Measurements from ENCODE around the gene IL20. TPM values are rescaled to one million over a fixed set of nuclear protein-coding genes. Genes with fewer than 3 reads are reported as not detected.

The IL20 gene
- total and polyA plus RNA-seq, 10 of the 15 experiments (the other 5 are each of a cell fraction or from before 2014, with no cell fraction given), result 0.08 to 0.13 TPM; not detected in 8

DNA sequence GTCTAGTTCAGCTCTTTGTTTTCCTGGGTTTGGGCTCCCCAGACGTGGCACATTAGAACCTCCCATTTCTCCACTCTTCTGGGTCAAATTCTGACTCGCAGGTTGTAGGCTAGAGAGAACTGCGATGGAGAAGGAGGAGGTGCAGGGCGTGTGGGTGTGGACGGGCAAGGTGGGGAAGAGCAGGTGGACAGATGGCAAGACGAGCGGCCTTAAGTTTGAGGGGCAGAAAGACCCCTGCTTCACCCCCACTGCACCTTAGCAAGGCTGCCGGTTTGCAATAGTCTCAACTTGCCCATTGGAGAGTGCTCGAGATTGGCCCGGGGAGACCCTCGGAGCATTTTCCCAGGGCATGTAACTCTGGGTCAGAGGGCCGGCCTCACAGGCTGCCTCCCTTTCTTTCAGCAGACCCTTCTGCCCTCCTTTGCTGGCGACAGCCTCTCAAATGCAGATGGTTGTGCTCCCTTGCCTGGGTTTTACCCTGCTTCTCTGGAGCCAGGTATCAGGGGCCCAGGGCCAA is 33.5 kb downstream of the IL20 start:
- Histone ChIP-seq H3K9me3 (replicated peaks; ENCODE audit: control insufficient read depth, insufficient read depth, low read length) (no peaks in the 10 kb centered on the region), H3K27me3 (replicated peaks in 1 of 2; ENCODE audit: control insufficient read depth in 2 of 2, insufficient read depth in 2 of 2, low read length in 1 of 2) (no peaks in the 10 kb centered on the region), H4K20me1 (ENCODE audit: control insufficient read depth, insufficient read depth) (no peaks in the 10 kb centered on the region), H3K4me1 (ENCODE audit: control insufficient read depth, insufficient read depth, low read length) (no peaks in the 10 kb centered on the region), H3K79me2 (ENCODE audit: control insufficient read depth, insufficient read depth, low read length) (no peaks in the 10 kb centered on the region), H3K27ac (ENCODE audit: control insufficient read depth, insufficient read depth) (no peak overlapping the region), H3K4me2 (ENCODE audit: control insufficient read depth, insufficient read depth) (no peak overlapping the region), H2AFZ (ENCODE audit: control insufficient read depth, low read depth, low read length) (no peak overlapping the region), H3K9ac (ENCODE audit: control insufficient read depth, insufficient read depth, low read length) (no peak overlapping the region), H3K36me3 (ENCODE audit: control insufficient read depth in 2 of 2, insufficient read depth in 2 of 2, low read length in 1 of 2) (peaks cover 2 to 3% of the 10 kb centered on the region in 2 experiments; a peak in 3 of 4 replicates), H3K4me3 (no peak overlapping the region)
- no peak for TF ChIP-seq NFIC (IDR thresholded peaks at IDR 0.05; ENCODE audit: low read depth, low read length)
- no peak for TF ChIP-seq SUPT20H (IDR thresholded peaks at IDR 0.05; ENCODE audit: borderline replicate concordance, control insufficient read depth, low read depth, low read length)
- TF ChIP-seq IKZF1 (conservative IDR thresholded peaks at IDR 0.05), result no peak
- TF ChIP-seq MEF2A (IDR thresholded peaks at IDR 0.05; ENCODE audit: insufficient read depth, low read depth, low read length), result no peak
- TF ChIP-seq NRF1 (conservative IDR thresholded peaks at IDR 0.05; ENCODE audit: low read depth, low read length), result no peak
- TF ChIP-seq, protein P1, sequence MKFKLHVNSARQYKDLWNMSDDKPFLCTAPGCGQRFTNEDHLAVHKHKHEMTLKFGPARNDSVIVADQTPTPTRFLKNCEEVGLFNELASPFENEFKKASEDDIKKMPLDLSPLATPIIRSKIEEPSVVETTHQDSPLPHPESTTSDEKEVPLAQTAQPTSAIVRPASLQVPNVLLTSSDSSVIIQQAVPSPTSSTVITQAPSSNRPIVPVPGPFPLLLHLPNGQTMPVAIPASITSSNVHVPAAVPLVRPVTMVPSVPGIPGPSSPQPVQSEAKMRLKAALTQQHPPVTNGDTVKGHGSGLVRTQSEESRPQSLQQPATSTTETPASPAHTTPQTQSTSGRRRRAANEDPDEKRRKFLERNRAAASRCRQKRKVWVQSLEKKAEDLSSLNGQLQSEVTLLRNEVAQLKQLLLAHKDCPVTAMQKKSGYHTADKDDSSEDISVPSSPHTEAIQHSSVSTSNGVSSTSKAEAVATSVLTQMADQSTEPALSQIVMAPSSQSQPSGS (IDR thresholded peaks at IDR 0.05; ENCODE audit: low read length), result no peak
- TF ChIP-seq BCL11A (IDR thresholded peaks at IDR 0.05; ENCODE audit: low read depth, low read length), result no peak
- no peak for TF ChIP-seq CEBPB (IDR thresholded peaks at IDR 0.05; ENCODE audit: borderline replicate concordance in 1 of 2, low read depth in 2 of 2, low read length in 2 of 2)
- TF ChIP-seq, protein P2, sequence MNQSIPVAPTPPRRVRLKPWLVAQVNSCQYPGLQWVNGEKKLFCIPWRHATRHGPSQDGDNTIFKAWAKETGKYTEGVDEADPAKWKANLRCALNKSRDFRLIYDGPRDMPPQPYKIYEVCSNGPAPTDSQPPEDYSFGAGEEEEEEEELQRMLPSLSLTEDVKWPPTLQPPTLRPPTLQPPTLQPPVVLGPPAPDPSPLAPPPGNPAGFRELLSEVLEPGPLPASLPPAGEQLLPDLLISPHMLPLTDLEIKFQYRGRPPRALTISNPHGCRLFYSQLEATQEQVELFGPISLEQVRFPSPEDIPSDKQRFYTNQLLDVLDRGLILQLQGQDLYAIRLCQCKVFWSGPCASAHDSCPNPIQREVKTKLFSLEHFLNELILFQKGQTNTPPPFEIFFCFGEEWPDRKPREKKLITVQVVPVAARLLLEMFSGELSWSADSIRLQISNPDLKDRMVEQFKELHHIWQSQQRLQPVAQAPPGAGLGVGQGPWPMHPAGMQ (IDR thresholded peaks at IDR 0.05; ENCODE audit: borderline replicate concordance), result no peak
- no peak for TF ChIP-seq TBL1XR1 (IDR thresholded peaks at IDR 0.05; ENCODE audit: low read depth, low read length)
- TF ChIP-seq KLF5 (IDR thresholded peaks at IDR 0.05; ENCODE audit: partially characterized antibody), result no peak
- FAIRE-seq, result no peak
- ChIA-PET RAD21 (ENCODE audit: unreplicated experiment) (no interaction called here), POLR2A (no interaction called here), SMC1A (ENCODE audit: uncharacterized antibody, unreplicated experiment) (interaction anchor here (1.0 kb wide), 1 partner anchor 81 kb away, joined by 3 read pairs; no protein-coding TSS in a partner anchor), CTCF (no interaction called here)
- intact Hi-C loops (cut with micrococcal nuclease; ENCODE audit: unreplicated experiment), result no loop called here
- 70% methylated on average over 13 of the region's 13 CpGs for WGBS (ENCODE audit: insufficient coverage, insufficient replicate concordance, low lambda C conversion rate, missing lambda C conversion rate)
- no TSS peak for BruUV-seq (replicated peaks)
- ATAC-seq, result no peak
- no peak for DNase-seq (ENCODE audit: low read depth, low spot score)
- in situ Hi-C loops (cut with MboI), result no loop called here

Data from GM12878 (cell line).